HG03060 (cell line): ENCODE measurements around the gene PLP1.

ENCODE experiments used
- ATAC-seq: cut with Tn5 transposase; IDR thresholded peaks from one replicate; pipeline ENCODE4 v1.9.1; 2021; ENCODE audit warnings: low read depth, moderate number of reproducible peaks; ENCODE audit not compliant: unreplicated experiment

PLP1 gene

DNA sequence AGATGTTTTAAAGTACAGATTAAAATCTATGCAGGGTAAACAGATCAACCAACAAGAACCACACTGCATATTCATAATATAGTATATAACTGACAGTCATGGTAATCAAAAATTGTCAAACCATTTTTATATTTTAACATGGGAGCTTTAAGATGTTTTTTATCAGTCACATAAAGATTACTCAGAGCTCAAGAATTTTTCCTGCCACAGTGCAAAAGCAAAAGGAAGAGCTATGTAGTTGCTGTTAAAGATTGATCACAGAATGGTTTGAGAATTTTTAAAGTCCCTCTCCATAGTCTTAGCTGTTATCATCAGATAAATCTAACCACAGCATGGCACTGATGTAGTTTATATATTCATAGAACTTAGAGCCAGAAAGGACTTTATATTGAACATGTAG is 47.0 kb downstream of the PLP1 start:
- no peak for ATAC-seq

DNA sequence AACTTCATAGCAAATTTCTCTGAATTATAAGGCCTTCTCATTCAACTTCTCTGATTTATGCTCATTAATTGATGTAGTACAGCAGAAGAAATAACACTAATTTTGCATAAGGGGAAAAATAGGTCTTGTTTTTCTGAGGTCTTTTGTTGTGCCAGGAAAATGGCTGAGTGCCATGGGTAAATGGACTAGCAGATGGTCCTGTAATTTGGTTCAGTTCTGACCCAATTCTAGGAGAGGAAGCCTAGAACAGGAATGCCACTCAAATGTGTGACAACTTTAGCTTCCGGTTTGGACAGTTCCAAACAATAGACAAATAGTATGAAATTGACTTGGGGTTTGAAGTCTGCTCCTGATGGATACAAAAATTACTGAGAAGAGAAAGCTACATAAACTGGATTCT is 49.2 kb downstream of the PLP1 start:
- no peak for ATAC-seq

DNA sequence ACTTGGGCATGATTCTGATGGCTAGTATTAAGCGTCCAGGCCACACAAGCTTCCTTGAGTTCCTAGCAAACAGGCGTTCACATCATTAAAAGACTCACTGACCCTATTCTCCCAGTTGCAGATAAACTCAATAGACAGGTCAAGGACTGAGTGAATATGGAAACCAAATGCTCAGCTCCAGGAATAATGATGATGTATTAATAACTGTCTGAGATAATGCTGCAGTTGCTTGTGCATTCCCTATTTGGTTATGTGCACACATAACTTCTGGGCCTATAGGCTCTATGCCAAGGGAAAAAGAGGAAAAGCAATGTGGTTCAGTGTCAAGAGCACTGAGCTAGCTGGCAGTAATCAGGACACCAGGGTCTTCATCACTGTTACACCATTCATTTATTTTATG is 51.9 kb downstream of the PLP1 start:
- no peak for ATAC-seq

DNA sequence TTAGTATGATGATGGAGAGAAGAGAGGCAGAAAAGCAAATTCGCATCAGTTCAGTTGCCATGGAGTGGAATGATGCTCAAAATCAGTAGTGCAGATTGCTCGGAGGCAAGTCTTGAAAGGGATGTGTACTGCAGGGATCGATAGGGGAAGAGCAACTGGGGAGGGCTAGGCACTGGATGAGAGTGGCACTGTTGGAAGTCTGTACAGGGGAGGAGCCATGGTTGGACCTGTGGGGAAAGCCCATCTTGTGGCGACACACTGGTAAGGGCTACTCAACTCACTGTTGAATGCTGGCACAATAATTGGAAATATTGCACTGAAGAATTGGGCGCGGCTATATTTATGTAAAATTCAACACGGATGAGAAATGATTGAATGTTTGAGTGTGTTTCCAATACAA is 54.2 kb downstream of the PLP1 start:
- ATAC-seq: no peak

DNA sequence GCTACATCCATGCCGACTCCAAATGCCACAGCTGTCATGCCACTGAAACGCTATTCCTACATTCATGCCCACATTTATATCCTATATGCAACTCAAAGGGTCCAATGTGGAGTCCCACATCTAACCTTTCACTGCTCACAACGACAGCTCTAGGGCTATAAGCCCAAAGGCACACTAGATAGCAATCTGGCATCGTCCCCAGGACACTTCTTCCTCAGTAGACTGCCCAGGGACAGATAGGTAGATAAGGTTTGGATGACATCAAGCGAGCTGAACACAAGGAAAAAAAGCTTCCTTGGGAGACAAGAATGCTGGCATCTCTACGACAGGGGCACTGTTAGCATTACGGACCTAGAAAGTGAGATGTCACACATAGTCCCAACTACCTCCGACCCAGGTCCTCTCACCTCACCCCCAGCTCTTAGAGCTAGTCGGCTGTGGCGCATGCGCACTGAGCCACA is 54.7 kb downstream of the PLP1 start:
- ATAC-seq: no peak

DNA sequence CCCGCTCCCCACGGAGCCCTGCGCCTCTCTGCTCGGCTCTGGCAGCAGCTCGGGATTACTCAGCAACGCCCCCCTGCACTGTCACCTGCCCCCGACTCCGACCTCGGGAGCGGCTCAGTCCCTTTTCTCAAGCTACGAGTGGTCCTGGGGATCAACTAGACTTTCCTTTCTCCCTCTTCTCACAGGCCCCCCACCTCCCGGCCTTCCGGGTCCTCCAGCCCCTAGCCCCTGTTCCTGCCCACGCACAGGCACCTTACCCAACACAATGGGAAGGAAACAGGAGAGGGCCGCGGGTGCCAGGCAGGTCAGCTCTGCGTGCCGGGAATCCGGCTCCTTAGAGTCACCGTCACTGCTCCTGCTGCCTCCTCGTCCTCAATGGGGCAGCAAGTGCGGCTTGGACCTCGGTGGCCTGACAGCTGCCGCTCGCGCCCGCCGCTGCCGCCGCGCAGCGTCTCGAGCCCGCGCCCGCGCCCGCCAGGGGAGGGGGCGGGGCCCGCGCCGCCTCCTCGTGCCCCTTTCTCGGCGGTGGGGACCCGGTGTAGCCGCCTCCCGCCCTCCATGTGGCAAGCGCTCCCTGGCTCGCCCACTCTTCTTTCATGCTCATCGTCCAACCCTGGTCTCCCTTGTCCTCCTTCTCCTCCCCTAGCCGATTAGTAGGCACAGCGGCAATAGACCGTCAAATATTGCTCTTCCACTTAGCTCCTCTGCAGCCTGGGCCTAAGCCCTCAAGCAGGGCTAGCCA is 55.3 kb downstream of the PLP1 start, which contains the start of gene RAB9B:
Gene RAB9B, minus strand, starts transcription at position 455 of the 742 bp plus-strand sequence. CDS start 6,473 bp downstream, outside the sequence.
- no peak for ATAC-seq

GRCh38 chrX:103839404-103839803 is 62.8 kb downstream of the PLP1 start:
- no peak for ATAC-seq
